Panc1 (cell line): ENCODE data around the gene ELSPBP1.

Experiments
- POLR2AphosphoS5 ChIP-seq: IDR thresholded peaks from 2 replicates; pipeline ENCODE4 v1.6.1; 2012; ENCODE audit warnings: mild to moderate bottlenecking, low read depth, low read length, moderate library complexity
- TF ChIP-seq, protein P1 (sequence below): fragments of 450-650 bp; IDR thresholded peaks from 2 replicates; pipeline ENCODE4 v1.5.1; 2017; ENCODE audit warnings: mild to moderate bottlenecking
- TF ChIP-seq, protein P2 (sequence below), 2 experiments: IDR thresholded peaks; 2 replicates each; pipeline ENCODE4 v1.6.1; 2011 to 2012; ENCODE audit warnings: low read depth in 2 of 2, control low read depth in 1 of 2, low read length in 1 of 2, mild to moderate bottlenecking in 1 of 2, moderate library complexity in 1 of 2; ENCODE audit not compliant: insufficient read depth in 1 of 2

DNA sequence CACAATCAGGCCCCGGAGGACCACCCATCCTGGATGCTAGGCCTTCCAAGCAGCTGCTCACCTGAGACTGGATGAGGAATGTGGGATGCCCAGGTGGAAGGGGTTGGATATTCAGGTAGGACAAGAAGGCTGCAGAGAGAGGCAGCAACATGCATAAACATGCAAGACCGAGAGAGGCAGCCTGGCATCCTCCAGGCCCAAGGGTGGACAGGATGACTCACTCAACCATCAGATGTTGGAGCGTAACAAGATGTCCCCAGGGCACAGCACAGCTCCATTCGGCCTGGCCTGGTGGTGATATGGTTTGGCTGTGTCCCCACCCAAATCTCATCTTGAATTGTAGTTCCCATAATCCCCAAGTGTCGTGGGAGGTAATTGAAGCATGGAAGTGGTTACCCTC, 59.4 kb downstream of the ELSPBP1 start:
- TF ChIP-seq, protein P1, sequence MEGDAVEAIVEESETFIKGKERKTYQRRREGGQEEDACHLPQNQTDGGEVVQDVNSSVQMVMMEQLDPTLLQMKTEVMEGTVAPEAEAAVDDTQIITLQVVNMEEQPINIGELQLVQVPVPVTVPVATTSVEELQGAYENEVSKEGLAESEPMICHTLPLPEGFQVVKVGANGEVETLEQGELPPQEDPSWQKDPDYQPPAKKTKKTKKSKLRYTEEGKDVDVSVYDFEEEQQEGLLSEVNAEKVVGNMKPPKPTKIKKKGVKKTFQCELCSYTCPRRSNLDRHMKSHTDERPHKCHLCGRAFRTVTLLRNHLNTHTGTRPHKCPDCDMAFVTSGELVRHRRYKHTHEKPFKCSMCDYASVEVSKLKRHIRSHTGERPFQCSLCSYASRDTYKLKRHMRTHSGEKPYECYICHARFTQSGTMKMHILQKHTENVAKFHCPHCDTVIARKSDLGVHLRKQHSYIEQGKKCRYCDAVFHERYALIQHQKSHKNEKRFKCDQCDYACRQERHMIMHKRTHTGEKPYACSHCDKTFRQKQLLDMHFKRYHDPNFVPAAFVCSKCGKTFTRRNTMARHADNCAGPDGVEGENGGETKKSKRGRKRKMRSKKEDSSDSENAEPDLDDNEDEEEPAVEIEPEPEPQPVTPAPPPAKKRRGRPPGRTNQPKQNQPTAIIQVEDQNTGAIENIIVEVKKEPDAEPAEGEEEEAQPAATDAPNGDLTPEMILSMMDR: no peak
- no peak for TF ChIP-seq POLR2AphosphoS5
- TF ChIP-seq, protein P2, sequence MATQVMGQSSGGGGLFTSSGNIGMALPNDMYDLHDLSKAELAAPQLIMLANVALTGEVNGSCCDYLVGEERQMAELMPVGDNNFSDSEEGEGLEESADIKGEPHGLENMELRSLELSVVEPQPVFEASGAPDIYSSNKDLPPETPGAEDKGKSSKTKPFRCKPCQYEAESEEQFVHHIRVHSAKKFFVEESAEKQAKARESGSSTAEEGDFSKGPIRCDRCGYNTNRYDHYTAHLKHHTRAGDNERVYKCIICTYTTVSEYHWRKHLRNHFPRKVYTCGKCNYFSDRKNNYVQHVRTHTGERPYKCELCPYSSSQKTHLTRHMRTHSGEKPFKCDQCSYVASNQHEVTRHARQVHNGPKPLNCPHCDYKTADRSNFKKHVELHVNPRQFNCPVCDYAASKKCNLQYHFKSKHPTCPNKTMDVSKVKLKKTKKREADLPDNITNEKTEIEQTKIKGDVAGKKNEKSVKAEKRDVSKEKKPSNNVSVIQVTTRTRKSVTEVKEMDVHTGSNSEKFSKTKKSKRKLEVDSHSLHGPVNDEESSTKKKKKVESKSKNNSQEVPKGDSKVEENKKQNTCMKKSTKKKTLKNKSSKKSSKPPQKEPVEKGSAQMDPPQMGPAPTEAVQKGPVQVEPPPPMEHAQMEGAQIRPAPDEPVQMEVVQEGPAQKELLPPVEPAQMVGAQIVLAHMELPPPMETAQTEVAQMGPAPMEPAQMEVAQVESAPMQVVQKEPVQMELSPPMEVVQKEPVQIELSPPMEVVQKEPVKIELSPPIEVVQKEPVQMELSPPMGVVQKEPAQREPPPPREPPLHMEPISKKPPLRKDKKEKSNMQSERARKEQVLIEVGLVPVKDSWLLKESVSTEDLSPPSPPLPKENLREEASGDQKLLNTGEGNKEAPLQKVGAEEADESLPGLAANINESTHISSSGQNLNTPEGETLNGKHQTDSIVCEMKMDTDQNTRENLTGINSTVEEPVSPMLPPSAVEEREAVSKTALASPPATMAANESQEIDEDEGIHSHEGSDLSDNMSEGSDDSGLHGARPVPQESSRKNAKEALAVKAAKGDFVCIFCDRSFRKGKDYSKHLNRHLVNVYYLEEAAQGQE (IDR thresholded peaks at IDR 0.05; ENCODE audit: insufficient read depth in 1 of 2, low read depth in 2 of 2, low read length in 1 of 2): no peak
